Stomach (tissue), 4 donors: ENCODE results near the gene MYOZ2.

Experiments used
- CTCF ChIP-seq, 7 experiments: fragments of 450-650 bp in 4 of 7; fragments of 200-600 bp in 3 of 7; sonication (generic) in 3 of 7; IDR thresholded peaks; one replicate each; pipeline ENCODE4 v1.5.1; 2016 to 2019; ENCODE audit warnings: antibody characterized with exemption in 7 of 7, control low read depth in 2 of 7, mild to moderate bottlenecking in 1 of 7
- POLR2A ChIP-seq, 4 donors: fragments of 450-650 bp; IDR thresholded peaks; one replicate each; pipeline ENCODE4 v1.6.1; 2016; ENCODE audit warnings: antibody characterized with exemption in 4 of 4, control low read depth in 2 of 4, mild to moderate bottlenecking in 1 of 4, moderate library complexity in 1 of 4

- no peak for TF ChIP-seq CTCF (IDR thresholded peaks at IDR 0.05)
- no peak for TF ChIP-seq POLR2A (IDR thresholded peaks at IDR 0.05)
These were observed 74.0 kb downstream of the MYOZ2 start for GRCh38 chr4:119209586-119209985.
